ENCODE data around the gene FAM117A. TPM values are rescaled to one million over a fixed set of nuclear protein-coding genes. Genes with fewer than 3 reads are reported as not detected.

The FAM117A gene
- total and polyA plus RNA-seq, 2 of the 8 experiments (the other 6 are each of a cell fraction or from before 2014, with no cell fraction given), result 28.4 to 45.7 TPM

- no peak overlapping the region for H4K5ac ChIP-seq (ENCODE audit: insufficient read length, low read depth, low read length)
- H3K27ac ChIP-seq (ENCODE audit: low read depth, low read length), result no peak overlapping the region
- POLR2A ChIA-PET (ENCODE audit: partially characterized antibody), result interaction anchor here (1.0 to 3.0 kb wide), 7 partner anchors 10 to 137 kb away, joined by 3 to 12 read pairs (median 3); no protein-coding TSS in a partner anchor
- H3K79me2 ChIP-seq (ENCODE audit: control insufficient read depth in 1 of 2, insufficient read depth in 2 of 2, low read length in 2 of 2), result no peaks in the 10 kb centered on the region
- H3K4ac ChIP-seq (replicated peaks; ENCODE audit: insufficient read length, low read depth, low read length), result no peak overlapping the region
- 93% methylated on average over 8 of the region's 8 CpGs; no CpG with 5 or more reads in 1 of the 2 experiments for WGBS, 2 experiments (ENCODE audit: extremely low coverage in 1 of 2, insufficient coverage in 1 of 2, insufficient read length in 1 of 2, insufficient replicate concordance in 2 of 2, low coverage in 1 of 2, low lambda C conversion rate in 2 of 2, missing lambda C conversion rate in 1 of 2)
- H3K4me1 ChIP-seq (replicated peaks in 1 of 4; ENCODE audit: control insufficient read depth in 3 of 4, insufficient read depth in 4 of 4, low read length in 3 of 4), result peaks cover 0 to 2% (median 0%) of the 10 kb centered on the region in 4 experiments; a peak in 2 of 7 replicates
- H3K23me2 ChIP-seq (ENCODE audit: low read depth, low read length), result no peaks in the 10 kb centered on the region
- H3K27me3 ChIP-seq (replicated peaks in 1 of 4; ENCODE audit: control insufficient read depth in 3 of 4, extremely low read depth in 1 of 4, insufficient read depth in 3 of 4, low read length in 3 of 4), result no peaks in the 10 kb centered on the region
- H3K14ac ChIP-seq (ENCODE audit: insufficient read length), result no peak overlapping the region
- H3K18ac ChIP-seq (ENCODE audit: extremely low read depth, low read length), result no peak overlapping the region
- H3K56ac ChIP-seq (replicated peaks; ENCODE audit: insufficient read length, low read depth, low read length), result no peak overlapping the region
- H2AFZ ChIP-seq (ENCODE audit: low read length), result no peak overlapping the region
- H2BK12ac ChIP-seq (ENCODE audit: low read depth, low read length), result no peak overlapping the region
- no peak overlapping the region for H2BK120ac ChIP-seq (replicated peaks; ENCODE audit: low read depth, low read length)
- H3K9ac ChIP-seq (replicated peaks in 1 of 4; ENCODE audit: extremely low read depth in 1 of 4, low read depth in 3 of 4, low read length in 3 of 4), result no peak overlapping the region
- CTCF ChIA-PET (ENCODE audit: partially characterized antibody), result interaction anchor here (0.6 to 19.2 kb wide), 10 partner anchors 16 to 645 kb away, joined by 3 to 310 read pairs (median 4); partner anchors contain the start of gene NXPH3
- H3K79me1 ChIP-seq (ENCODE audit: low read depth, low read length), result no peaks in the 10 kb centered on the region
- no peak for DNase-seq (ENCODE audit: low read depth in 1 of 2, low spot score in 2 of 2)
- H4K91ac ChIP-seq (replicated peaks; ENCODE audit: insufficient read length, low read length), result no peak overlapping the region
- H3K23ac ChIP-seq (ENCODE audit: insufficient read length), result no peak overlapping the region
- H3K9me3 ChIP-seq (ENCODE audit: insufficient read depth in 2 of 2, low read depth in 1 of 2, low read length in 1 of 2), result no peaks in the 10 kb centered on the region
- H2AK5ac ChIP-seq (ENCODE audit: low read depth, low read length), result no peak overlapping the region
- H2BK5ac ChIP-seq (ENCODE audit: low read depth, low read length), result no peak overlapping the region
- no peak overlapping the region for H3K4me3 ChIP-seq (ENCODE audit: extremely low read depth in 1 of 4, insufficient read depth in 2 of 4, low read depth in 3 of 4, low read length in 4 of 4)
- no peak overlapping the region for H3K4me2 ChIP-seq (ENCODE audit: insufficient read depth in 1 of 2, low read depth in 2 of 2, low read length in 2 of 2)
- FAIRE-seq, result no peak
- H4K20me1 ChIP-seq (replicated peaks in 1 of 2; ENCODE audit: control insufficient read depth in 1 of 2, insufficient read depth in 2 of 2, low read length in 2 of 2), result no peaks in the 10 kb centered on the region
- H2BK15ac ChIP-seq (ENCODE audit: low read length), result no peak overlapping the region
- no peak overlapping the region for H4K8ac ChIP-seq (ENCODE audit: extremely low read depth, insufficient read depth, low read length)
- H2BK20ac ChIP-seq (ENCODE audit: low read length), result no peak overlapping the region
- peaks cover 17 to 44% (median 42%) of the 10 kb centered on the region in 4 experiments for H3K36me3 ChIP-seq (ENCODE audit: control insufficient read depth in 2 of 4, insufficient read depth in 4 of 4, low read length in 3 of 4)
- TF ChIP-seq POLR2AphosphoS5 (IDR thresholded peaks at IDR 0.05; ENCODE audit: low read depth, low read length), result no peak
Measured at GRCh38 chr17:49699966-49700575, 63.9 kb downstream of the FAM117A start.

Data from H1 (cell line).